HL-60/S4 (cell line): ENCODE results near the gene IRX5.

Source experiments
- in situ Hi-C: fragments of 300-500 bp; cut with MboI; formaldehyde crosslinking; loops from 2 replicates; pipeline ENCODE4 v1.14.3; 2022; ENCODE audit warnings: low sequenced_read_pairs

IRX5 gene

GRCh38 chr16:54930005-54930868 lies at the start of gene IRX5:
Gene IRX5 (plus strand): TSS chr16:54930865. CDS start chr16:54931199, 334 bp downstream.
- in situ Hi-C loops, result no loop called here

- in situ Hi-C loops, result no loop called here
Observed at GRCh38 chr16:54882556-54882955, 48.1 kb upstream of the IRX5 start.

- in situ Hi-C loops, result no loop called here
Observed at GRCh38 chr16:54883358-54883757, 47.3 kb upstream of the IRX5 start.

- in situ Hi-C loops, result no loop called here
Observed at GRCh38 chr16:54886078-54886477, 44.6 kb upstream of the IRX5 start.

DNA sequence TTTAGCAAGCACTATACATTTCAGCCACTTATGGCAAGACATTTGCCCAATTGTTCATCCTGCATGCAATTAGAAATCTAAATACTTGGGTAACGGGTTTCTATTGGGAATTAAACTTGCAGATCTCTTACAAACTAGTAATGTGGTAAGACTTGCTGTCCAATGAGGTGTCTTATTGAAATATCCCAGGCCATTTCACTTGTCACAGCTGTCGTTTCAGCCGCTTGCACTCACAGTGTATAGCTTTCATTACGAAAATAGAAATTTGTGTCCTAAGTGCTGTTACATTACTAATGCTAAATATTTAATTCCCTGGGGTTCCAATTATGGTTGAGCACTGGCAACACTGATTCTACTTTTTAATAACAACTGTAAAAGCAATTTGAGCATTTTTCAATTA lies 40.3 kb upstream of the IRX5 start:
- in situ Hi-C loops, result no loop called here

GRCh38 chr16:54891346-54891745 lies 39.3 kb upstream of the IRX5 start:
- in situ Hi-C loops, result no loop called here

- in situ Hi-C loops, result no loop called here
Observed at GRCh38 chr16:54892981-54893380, 37.7 kb upstream of the IRX5 start.

GRCh38 chr16:54897930-54898329 lies 32.7 kb upstream of the IRX5 start:
- in situ Hi-C loops, result no loop called here

- in situ Hi-C loops, result no loop called here
Observed at GRCh38 chr16:54901606-54902005, 29.1 kb upstream of the IRX5 start.

DNA sequence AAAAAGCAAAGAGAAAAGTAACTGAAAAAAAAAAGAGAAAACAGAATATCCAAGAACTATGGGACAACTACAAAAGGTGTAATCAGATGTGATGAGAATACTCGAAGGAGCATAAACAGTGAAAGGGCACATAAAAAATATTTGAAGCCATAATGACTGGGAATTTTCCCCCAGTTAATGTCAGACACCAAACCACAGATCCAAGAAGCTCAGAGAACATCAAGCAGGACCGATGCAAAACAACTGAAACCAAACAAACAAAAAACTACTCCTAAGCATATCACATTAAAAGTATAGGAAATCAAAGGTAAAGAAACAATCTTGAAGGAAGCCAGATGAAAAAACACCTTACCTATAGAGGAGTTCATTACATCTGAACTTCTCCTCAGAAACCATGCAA lies 27.6 kb upstream of the IRX5 start:
- in situ Hi-C loops, result no loop called here

GRCh38 chr16:54911079-54911478 lies 19.6 kb upstream of the IRX5 start:
- in situ Hi-C loops, result no loop called here

- in situ Hi-C loops, result no loop called here
Observed at GRCh38 chr16:54912720-54913119, 17.9 kb upstream of the IRX5 start.

DNA sequence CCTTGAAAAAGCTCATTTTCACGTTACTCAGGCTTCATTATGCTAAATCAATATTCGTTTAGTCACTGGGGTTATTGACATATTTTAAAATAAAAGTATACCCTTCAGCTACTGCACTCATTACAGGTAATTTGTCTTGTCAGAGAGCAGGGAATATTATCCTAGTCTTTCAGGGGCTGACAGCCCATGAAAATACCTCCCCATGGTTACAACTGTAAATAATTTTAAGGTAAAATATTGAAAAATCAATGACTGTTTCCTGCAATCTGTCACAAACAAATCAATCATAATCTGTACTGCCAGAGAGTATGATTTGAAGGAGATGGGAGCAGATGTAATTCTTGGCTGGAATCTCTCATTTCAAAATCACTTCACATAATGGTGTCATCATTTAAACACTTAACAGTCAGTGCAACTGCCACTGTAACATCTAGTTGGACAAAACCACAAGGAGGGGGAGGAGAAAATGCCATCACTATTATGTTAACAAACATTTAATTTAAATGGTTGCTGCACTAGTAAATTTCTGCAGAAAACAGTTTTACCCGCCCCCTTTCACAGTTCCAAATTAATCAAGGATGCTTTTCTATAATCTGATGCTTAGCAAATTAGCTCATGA lies 9.3 kb upstream of the IRX5 start:
- in situ Hi-C loops, result no loop called here

DNA sequence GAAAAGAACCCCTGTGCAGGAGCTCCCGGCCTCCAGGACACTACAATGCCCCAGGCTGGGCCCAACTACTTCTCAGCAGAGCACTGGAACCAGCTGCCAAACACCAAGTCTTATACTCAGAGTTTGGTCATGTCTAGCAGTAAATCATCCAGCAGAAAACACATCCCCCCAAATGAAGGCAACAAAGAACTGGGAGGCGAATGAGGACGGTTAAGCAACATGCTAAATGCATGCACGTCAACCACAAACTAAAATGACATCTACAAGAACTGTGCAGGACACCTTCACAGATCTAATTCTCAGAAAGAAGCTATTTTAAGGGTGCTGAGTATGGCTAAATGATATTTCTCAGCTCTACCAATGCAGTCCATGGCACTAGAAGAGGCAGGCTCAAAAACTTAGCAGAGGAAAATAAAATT lies 7.6 kb upstream of the IRX5 start:
- in situ Hi-C loops, result no loop called here

DNA sequence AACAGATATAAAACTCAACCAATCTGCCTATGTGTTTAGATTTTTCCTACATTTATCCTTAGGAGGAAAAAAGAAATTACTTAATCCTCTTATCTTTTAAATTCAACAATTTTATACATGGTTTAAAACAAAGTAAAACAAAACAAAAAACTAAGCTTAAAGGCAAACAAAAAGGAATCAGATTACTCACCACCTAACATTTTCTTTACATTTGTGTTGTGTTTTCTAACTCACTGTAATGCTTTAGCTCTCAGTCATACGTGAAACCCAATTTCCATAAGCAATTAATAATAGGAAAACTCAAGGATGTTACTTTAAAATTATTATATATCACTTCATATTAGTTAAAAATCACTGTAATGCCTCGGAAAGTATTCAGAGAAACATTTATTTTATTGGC lies 6.7 kb upstream of the IRX5 start:
- in situ Hi-C loops, result no loop called here

DNA sequence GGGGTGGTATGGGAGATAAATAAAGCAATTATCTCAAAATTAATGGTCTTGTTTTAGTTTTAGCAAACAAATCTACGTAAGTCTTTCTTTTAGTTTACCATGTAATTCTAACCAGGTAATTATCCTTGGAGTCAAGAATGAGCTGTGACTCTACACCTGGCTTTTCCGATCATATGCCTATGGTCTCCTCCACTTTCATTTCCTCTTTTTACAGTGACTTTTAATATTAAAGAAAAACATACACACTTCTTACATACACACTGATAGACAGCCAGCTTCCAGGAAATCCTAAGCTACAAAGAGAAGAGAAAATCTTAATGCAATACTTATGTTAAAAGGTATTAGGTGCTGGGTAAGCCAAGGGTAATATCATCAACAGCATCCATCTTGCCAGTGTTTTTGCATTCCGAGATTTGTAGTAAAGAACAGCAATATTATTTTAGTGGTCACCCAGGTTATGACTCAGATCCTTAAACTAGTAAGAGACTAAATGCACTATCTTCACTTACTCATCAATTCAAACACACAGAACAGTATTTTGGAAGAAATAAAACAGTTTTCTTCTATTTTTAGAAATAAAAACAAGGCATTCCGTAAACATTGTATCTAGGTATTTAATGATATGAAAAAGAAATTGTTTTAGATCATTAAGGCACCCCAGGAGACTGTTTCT lies 4.4 kb upstream of the IRX5 start:
- in situ Hi-C loops, result no loop called here

GRCh38 chr16:54927125-54928015 lies 3.3 kb upstream of the IRX5 start:
- in situ Hi-C loops, result no loop called here

DNA sequence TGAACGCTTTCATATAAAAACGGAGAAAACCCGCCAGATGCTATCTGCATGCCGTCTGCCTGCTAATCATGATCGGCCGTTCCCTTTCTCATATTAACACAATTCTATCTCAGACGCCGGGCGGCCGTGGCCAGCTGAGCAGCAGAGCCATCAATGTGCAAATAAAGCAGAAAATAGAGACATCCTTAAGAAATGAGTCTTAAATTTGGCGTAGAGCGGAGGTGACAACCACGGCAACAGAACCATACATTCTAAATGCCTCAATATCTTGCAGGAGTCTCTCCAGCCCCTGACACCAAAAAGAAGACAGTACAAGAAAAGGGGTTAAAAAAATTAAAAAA lies 2.7 kb upstream of the IRX5 start:
- in situ Hi-C loops, result no loop called here

GRCh38 chr16:54928411-54929089 lies 2.1 kb upstream of the IRX5 start:
- in situ Hi-C loops, result no loop called here
